ENCODE data around the gene CYB561D1.
"Not testable (repeated sequence)": the region's sequence is repeated elsewhere in the genome, so short reads cannot be mapped to it uniquely, and the experiment has no call there.

Gene CYB561D1

DNA sequence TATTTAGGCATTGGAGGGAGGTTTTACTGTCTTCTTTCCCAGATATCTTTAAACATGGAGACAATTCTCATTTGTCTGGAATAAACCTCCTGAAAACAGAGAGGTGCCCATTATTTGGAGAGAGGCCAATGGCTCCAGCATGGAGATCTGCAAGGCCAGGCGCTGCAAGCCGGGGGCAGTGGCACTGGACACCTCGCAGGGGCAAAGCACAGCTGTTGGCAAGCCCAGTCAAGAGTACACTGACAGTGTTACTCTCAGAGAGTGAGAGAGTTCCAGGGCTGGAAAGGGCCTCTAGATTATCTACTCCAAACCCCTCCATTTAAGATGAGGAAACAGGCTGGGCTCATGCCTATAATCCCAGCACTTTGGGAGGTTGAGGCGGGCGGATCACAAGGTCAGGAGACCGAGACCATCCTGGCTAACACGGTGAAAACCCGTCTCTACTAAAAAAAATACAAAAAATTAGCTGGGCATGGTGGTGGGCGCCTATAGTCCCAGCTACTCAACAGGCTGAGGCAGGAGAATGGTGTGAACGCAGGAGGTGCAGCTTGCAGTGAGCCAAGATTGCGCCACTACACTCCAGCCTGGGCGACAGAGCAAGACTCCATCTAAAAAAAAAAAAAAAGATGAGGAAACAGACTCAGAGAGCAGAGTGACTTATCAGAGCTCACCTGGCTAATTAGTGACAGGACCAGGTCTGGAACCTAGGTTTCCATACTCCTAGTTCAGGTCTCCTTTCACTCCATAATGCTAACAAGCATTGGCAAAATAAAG lies 20.4 kb upstream of the CYB561D1 start:
- not testable (repeated sequence) for H3K9me3 Mint-ChIP-seq; H3K4me3 Mint-ChIP-seq; H3K36me3 Mint-ChIP-seq (ENCODE audit: low read depth); DNase-seq; H3K4me1 Mint-ChIP-seq (ENCODE audit: low read depth); H3K27ac Mint-ChIP-seq
- peaks cover 59% of the 10 kb centered on the region for H3K27me3 Mint-ChIP-seq

DNA sequence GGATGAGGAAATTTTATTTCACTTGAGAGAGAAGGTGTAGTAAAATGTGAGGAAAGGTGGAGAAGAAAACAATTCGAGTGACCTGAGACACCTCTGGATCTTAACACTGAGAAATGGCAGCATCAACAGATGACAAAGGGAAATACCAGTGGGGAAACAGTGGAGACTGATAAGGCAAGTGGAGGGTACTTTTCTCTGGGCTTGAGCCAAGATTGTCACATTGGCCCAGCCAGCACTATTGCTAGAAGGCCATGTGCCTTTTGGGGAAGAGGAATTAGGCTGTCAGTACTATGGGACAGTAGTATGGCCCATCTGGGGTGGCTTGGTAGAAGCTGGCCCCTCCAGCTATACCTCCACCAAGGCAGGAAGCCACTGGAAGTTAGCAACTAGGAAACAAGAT lies 19.2 kb upstream of the CYB561D1 start:
- Mint-ChIP-seq H3K27me3 (peaks cover 56% of the 10 kb centered on the region), H3K27ac (no peak overlapping the region), H3K4me1 (ENCODE audit: low read depth) (no peaks in the 10 kb centered on the region), H3K36me3 (ENCODE audit: low read depth) (no peaks in the 10 kb centered on the region), H3K9me3 (no peaks in the 10 kb centered on the region), H3K4me3 (no peak overlapping the region)
- DNase-seq = no peak

GRCh38 chr1:109475261-109475660 lies 18.6 kb upstream of the CYB561D1 start:
- H3K9me3 Mint-ChIP-seq = no peaks in the 10 kb centered on the region
- no peak for DNase-seq
- H3K36me3 Mint-ChIP-seq (ENCODE audit: low read depth) = no peaks in the 10 kb centered on the region
- H3K4me3 Mint-ChIP-seq = no peak overlapping the region
- H3K4me1 Mint-ChIP-seq (ENCODE audit: low read depth) = no peaks in the 10 kb centered on the region
- H3K27me3 Mint-ChIP-seq = peaks cover 51% of the 10 kb centered on the region
- no peak overlapping the region for H3K27ac Mint-ChIP-seq

DNA sequence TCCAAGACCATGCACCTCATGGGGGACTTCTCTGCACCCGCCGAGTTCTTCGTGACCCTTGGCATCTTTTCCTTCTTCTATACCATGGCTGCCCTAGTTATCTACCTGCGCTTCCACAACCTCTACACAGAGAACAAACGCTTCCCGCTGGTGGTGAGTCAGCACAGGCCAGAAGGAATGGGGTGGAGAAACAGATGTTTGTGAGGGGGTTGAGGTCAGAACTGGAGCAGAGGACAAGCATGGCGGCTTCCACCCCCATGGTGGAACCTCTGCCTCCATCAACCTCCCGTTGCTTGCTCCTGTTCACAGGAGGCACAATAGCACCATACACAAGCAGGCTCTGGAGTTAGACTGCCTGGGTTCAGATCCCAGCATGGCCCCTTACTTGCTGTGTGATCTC lies 17.1 kb upstream of the CYB561D1 start:
- H3K27ac Mint-ChIP-seq = no peak overlapping the region

DNA sequence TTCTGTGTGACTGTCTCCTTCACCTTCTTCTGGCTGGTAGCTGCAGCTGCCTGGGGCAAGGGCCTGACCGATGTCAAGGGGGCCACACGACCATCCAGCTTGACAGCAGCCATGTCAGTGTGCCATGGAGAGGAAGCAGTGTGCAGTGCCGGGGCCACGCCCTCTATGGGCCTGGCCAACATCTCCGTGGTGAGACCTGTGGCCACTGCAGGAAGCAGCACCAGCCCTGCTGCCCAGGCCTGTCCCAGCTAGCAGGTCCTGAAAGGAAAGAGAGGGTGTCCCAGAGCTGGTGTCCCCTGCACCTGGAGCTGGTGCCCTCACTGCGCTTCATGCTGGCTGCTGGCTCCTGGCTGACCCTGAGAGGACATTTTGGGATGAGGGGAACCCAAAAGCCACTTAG lies 16.1 kb upstream of the CYB561D1 start:
- Mint-ChIP-seq H3K27me3 (peaks cover 32% of the 10 kb centered on the region), H3K27ac (no peak overlapping the region), H3K4me1 (ENCODE audit: low read depth) (peaks cover 8% of the 10 kb centered on the region), H3K9me3 (no peaks in the 10 kb centered on the region), H3K36me3 (ENCODE audit: low read depth) (no peaks in the 10 kb centered on the region), H3K4me3 (no peak overlapping the region)
- no peak for DNase-seq

More for the DNA sequence above, 17.1 kb upstream of the CYB561D1 start:
- DNase-seq = no peak
- no peaks in the 10 kb centered on the region for H3K36me3 Mint-ChIP-seq (ENCODE audit: low read depth)
- H3K9me3 Mint-ChIP-seq = no peaks in the 10 kb centered on the region
- H3K4me1 Mint-ChIP-seq (ENCODE audit: low read depth) = no peaks in the 10 kb centered on the region
- H3K27me3 Mint-ChIP-seq = peaks cover 37% of the 10 kb centered on the region
- H3K4me3 Mint-ChIP-seq = no peak overlapping the region

- peaks cover 15% of the 10 kb centered on the region for H3K4me1 Mint-ChIP-seq (ENCODE audit: low read depth)
- peaks cover 29% of the 10 kb centered on the region for H3K27me3 Mint-ChIP-seq
- DNase-seq = no peak
- H3K36me3 Mint-ChIP-seq (ENCODE audit: low read depth) = peaks cover 2% of the 10 kb centered on the region
- no peak overlapping the region for H3K4me3 Mint-ChIP-seq
- H3K27ac Mint-ChIP-seq = no peak overlapping the region
- no peaks in the 10 kb centered on the region for H3K9me3 Mint-ChIP-seq
These were observed 15.1 kb upstream of the CYB561D1 start for GRCh38 chr1:109478806-109479205.

- H3K9me3 Mint-ChIP-seq = no peaks in the 10 kb centered on the region
- no peak for DNase-seq
- H3K36me3 Mint-ChIP-seq (ENCODE audit: low read depth) = peaks cover 5% of the 10 kb centered on the region
- H3K27ac Mint-ChIP-seq = no peak overlapping the region
- H3K4me3 Mint-ChIP-seq = no peak overlapping the region
- peaks cover 27% of the 10 kb centered on the region for H3K27me3 Mint-ChIP-seq
- H3K4me1 Mint-ChIP-seq (ENCODE audit: low read depth) = peaks cover 15% of the 10 kb centered on the region
These were observed 14.6 kb upstream of the CYB561D1 start for GRCh38 chr1:109479311-109479710.

DNA sequence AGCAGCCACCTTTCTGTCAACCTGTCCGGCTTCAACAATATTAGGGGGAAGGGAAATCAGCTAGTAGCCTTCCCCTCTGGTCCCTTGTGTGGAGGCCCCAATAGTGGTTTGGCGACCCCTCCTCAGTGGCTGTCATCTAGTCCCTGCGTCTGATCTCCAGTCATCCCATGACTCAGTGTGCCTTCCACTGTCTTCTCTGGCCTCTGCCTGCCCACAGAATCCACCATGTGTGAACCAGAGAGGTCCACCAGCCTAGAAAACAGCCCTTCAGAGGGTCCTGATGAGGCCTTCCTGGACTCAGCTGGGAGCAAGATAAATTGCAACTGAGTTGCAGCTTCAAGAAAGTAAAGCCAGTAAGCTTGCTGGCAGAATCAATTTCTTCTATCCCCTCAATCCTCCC lies 14.0 kb upstream of the CYB561D1 start:
- DNase-seq = no peak
- Mint-ChIP-seq H3K36me3 (ENCODE audit: low read depth) (peaks cover 10% of the 10 kb centered on the region), H3K4me1 (ENCODE audit: low read depth) (peaks cover 19% of the 10 kb centered on the region), H3K27me3 (peaks cover 25% of the 10 kb centered on the region), H3K27ac (no peak overlapping the region), H3K4me3 (no peak overlapping the region), H3K9me3 (no peaks in the 10 kb centered on the region)

DNA sequence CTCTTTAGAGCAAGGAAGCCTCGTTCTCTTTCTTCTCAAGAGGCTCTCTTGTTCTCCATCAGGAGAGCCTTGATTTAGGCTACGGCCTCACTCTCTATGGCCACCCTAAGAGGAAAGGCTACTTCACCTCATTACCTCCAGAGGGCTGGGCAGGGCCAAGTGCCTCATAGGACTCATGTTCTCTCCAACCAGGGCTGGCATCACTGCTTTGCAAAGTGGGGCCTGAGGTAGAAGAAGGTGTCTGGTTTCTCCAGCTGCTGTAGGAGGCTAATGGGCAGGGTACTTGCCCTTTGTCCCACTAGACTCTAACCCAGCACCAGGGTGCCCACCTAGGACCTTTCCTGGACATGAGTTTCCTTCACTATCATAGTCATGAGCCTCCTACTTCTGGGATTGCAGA lies 12.2 kb upstream of the CYB561D1 start:
- Mint-ChIP-seq H3K27me3 (peaks cover 14% of the 10 kb centered on the region), H3K4me1 (ENCODE audit: low read depth) (peaks cover 33% of the 10 kb centered on the region), H3K9me3 (no peaks in the 10 kb centered on the region), H3K36me3 (ENCODE audit: low read depth) (peaks cover 26% of the 10 kb centered on the region), H3K4me3 (no peak overlapping the region), H3K27ac (no peak overlapping the region)
- no peak for DNase-seq

DNA sequence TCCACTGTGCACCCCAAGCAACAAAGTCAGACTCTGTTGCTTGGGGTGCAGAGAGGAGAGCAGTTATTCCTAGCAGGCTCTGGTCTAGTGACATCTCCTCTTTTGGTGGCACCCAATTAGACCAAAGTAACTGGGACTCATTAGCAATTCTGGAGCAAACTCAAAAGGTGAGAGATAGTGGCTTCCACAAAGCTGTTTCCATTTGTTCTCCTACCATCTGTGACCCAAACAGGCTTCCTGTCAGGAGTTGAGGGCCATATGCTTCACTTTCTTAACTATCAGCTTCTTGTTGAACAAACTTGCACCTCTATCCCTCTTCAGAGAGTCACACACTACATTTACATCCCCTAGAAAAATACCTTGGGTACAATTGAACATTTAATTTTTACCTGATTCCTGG lies 11.7 kb upstream of the CYB561D1 start:
- Mint-ChIP-seq H3K9me3 (no peaks in the 10 kb centered on the region), H3K36me3 (ENCODE audit: low read depth) (peaks cover 32% of the 10 kb centered on the region), H3K27ac (peak overlapping the region; percentile 48), H3K4me3 (peak overlapping the region; percentile 14), H3K27me3 (peaks cover 8% of the 10 kb centered on the region), H3K4me1 (ENCODE audit: low read depth) (peaks cover 33% of the 10 kb centered on the region)
- DNase-seq = no peak

DNA sequence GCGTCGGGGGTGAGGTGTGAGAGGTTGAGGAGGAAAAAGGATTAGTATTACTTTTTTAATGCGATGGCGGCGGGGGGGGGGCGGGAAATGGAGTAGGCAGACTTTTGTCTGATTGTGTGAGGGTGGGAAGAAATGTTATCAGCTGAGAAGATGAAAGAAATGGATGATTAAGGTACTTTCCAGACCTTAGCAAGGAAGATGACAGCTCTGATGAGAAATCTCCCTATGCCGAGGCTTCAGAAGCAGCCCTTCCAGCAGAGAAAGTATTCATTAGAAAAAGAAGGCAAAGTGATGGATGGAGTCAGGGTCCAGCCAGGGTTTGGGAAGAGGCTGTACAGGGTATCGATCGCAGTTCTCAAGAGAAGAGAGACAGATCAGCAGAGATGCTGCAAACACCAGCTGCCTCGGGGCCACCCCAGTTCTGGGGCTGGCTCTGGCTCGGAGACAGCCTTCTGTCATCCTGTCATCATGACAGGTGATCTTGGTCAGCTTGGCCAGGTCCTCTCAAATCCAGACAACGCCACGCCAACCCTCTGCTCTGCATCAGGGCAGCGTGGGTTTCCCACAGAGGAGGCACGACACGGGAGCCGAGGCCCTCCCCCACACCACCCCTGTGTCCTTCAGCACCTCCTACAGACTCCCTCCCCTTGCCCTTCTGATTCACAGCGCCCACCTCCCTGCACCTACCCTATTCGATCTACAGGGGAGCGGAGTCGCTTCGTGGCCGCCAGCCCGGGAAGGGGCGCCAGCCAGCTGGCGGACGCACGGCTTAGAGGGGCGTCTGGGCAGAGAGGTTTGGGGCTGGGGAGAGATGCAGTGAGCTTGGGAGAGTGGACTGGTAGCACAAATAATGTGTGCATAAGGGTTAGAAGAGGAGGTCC lies 10.9 kb upstream of the CYB561D1 start:
- Mint-ChIP-seq H3K4me1 (ENCODE audit: low read depth) (peaks cover 33% of the 10 kb centered on the region), H3K27me3 (peaks cover 6% of the 10 kb centered on the region), H3K36me3 (ENCODE audit: low read depth) (peaks cover 40% of the 10 kb centered on the region), H3K4me3 (peak overlapping the region; percentile 88), H3K9me3 (no peaks in the 10 kb centered on the region), H3K27ac (peak overlapping the region; percentile 95)
- peak; percentile 56 for DNase-seq

- no peaks in the 10 kb centered on the region for H3K27me3 Mint-ChIP-seq
- peak within 1 kb of the TSS; percentile 96 for H3K27ac Mint-ChIP-seq
- H3K36me3 Mint-ChIP-seq (ENCODE audit: low read depth) = peaks cover 49% of the 10 kb centered on the region
- no peaks in the 10 kb centered on the region for H3K9me3 Mint-ChIP-seq
- DNase-seq = peak; percentile 93
- H3K4me1 Mint-ChIP-seq (ENCODE audit: low read depth) = peaks cover 33% of the 10 kb centered on the region
- H3K4me3 Mint-ChIP-seq = peak within 1 kb of the TSS; percentile 97
These were observed 10.0 kb upstream of the CYB561D1 start, which contains the start of gene ATXN7L2 for GRCh38 chr1:109483672-109484518. ATXN7L2 (plus strand) TSS chr1:109483905; CDS start chr1:109483954, 49 bp downstream.

DNA sequence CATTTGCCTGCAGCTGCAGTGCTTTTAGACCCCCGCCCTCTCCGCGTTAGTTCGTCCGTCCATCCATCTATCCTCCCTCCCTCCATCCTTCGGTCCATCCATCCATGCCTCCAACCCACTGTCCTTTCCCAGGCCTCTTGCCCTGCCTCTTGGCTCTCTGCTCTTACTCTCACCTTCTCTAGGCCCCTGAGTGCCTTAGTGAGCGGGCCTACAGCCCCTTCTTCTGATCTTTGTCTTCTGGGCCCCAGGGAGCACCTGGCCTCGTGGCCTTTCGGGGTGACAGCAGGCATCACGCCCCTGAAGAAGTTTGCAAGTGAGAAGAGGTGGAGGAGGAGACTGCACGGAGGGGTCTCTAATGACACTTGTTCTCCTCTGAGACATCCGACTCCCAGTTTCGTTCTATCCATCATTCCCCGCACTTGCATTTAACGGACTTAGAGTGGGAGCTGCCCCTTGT lies 9.3 kb upstream of the CYB561D1 start:
- no peaks in the 10 kb centered on the region for H3K9me3 Mint-ChIP-seq
- H3K4me1 Mint-ChIP-seq (ENCODE audit: low read depth) = peaks cover 33% of the 10 kb centered on the region
- DNase-seq = no peak
- no peaks in the 10 kb centered on the region for H3K27me3 Mint-ChIP-seq
- peaks cover 55% of the 10 kb centered on the region for H3K36me3 Mint-ChIP-seq (ENCODE audit: low read depth)
- H3K4me3 Mint-ChIP-seq = peak overlapping the region; percentile 97
- peak overlapping the region; percentile 96 for H3K27ac Mint-ChIP-seq

GRCh38 chr1:109485001-109485400 lies 8.9 kb upstream of the CYB561D1 start:
- H3K4me3 Mint-ChIP-seq = peak overlapping the region; percentile 97
- H3K4me1 Mint-ChIP-seq (ENCODE audit: low read depth) = peaks cover 33% of the 10 kb centered on the region
- H3K27ac Mint-ChIP-seq = peak overlapping the region; percentile 96
- peaks cover 60% of the 10 kb centered on the region for H3K36me3 Mint-ChIP-seq (ENCODE audit: low read depth)
- no peaks in the 10 kb centered on the region for H3K9me3 Mint-ChIP-seq
- H3K27me3 Mint-ChIP-seq = no peaks in the 10 kb centered on the region
- DNase-seq = no peak

Measured in activated T-cell treated with anti-CD3 and anti-CD28 coated beads, Interleukin-2, amount 50 U/mL, for 24 hours (primary cell).